HG02870 (cell line): ENCODE data around the gene EPS8.
"Not testable (repeated sequence)": the region's sequence is repeated elsewhere in the genome, so short reads cannot be mapped to it uniquely, and the experiment has no call there.

Experiments
- ATAC-seq: cut with Tn5 transposase; IDR thresholded peaks from one replicate; pipeline ENCODE4 v1.9.1; 2021; ENCODE audit warnings: mild to moderate bottlenecking, moderate library complexity; ENCODE audit not compliant: unreplicated experiment

EPS8 gene

DNA sequence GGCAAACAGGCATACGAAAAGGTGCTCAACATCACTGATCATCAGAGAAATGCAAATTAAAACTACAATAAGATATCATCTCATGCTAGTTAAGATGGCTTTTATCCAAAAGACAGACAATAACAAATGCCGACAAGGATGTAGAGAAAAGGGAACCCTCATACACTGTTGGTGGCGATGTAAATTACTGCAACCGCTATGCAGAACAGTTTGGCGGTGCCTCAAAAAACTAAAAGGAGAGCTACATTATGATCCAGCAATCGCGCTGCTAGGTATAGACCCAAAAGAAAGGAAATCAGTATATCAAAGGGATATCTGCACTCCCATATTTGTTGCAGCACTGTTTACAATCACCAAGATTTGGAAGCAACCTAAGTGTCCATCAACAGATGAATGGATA lies 27.0 kb downstream of the EPS8 start:
- not testable (repeated sequence) for ATAC-seq

DNA sequence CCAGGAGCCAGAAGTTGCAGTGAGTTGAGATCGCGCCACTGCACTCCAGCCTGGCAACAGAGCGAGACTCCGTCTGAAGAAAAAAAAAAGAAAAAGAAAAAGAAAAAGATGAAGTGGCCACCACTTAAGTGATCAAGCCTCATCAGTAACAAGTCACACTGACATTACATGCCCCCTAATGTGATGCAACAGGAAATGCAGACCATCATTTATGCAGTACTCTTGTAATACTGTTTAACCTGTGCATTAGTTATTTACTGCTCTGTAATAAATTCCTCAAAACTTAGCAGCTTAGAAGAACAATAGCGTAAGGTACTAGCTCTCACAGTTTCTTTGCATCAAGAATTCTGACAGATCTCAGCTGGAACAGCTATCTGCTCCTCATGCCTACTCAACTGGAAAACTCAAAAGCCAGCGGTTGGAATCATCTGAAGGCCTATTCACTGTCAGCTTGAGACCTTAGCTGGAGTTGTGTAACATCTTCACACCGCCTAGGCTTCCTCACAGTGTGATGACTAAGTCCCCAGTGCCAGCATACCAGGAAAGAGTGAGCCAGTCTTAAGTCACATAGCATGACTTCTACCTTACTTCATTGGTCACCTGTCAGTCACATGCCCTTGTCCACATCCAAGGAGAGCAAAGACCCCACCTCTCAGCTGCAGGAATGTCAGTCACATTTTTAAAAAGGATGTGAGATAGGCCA lies 31.5 kb downstream of the EPS8 start:
- no peak for ATAC-seq

DNA sequence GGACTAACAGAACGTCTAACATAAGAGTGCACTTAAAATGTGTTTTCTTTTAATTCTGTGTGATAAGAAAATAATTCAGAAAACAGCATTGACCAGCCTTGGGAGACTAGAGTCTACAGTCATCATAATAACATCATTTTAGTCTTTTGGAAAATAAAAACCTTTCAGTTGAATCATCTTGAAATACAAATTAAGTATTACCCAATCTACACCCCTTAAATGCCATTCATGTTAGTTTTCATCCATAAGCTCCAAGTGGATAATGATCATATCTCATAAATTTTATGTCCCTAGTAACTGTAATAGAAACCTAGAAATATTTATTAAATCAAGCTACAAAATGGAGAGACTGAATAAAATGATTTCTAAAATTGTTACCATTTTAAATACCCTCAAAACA lies 32.4 kb downstream of the EPS8 start:
- no peak for ATAC-seq

- no peak for ATAC-seq
Observed at GRCh38 chr12:15754233-15754632, 35.0 kb downstream of the EPS8 start.

GRCh38 chr12:15752785-15753184 lies 36.4 kb downstream of the EPS8 start:
- ATAC-seq: no peak

- no peak for ATAC-seq
Observed at GRCh38 chr12:15751741-15752140, 37.4 kb downstream of the EPS8 start.

DNA sequence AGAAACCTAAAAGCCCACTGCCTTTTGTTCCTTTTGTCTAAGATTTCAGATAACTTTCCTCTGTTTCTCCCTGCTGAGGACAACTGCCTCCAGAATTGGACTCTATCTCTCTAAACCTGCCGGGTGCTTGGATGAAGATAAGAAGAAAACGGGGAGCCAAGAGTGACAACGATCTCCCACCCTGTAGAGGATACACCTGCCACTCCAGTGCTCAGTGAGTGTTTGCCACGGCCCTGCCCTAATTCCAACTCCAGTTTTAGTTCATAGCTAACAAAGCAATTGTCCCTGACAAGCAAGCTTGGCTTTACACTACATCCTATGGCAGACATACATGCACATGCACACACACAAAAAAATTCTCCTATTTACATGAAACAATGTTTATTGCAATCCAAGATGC lies 39.3 kb downstream of the EPS8 start:
- ATAC-seq: no peak

DNA sequence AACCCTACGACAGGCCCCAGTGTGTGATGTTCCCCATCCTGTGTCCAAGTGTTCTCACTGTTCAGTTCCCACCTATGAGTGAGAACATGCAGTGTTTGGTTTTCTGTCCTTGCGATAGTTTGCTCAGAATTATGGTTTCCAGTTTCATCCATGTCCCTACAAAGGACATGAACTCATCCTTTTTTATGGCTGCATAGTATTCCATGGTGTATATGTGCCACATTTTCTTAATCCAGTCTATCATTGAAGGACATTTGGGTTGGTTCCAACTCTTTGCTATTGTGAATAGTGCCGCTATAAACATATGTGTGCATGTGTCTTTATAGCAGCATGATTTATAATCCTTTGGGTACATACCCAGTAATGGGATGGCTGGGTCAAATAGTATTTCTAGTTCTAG lies 47.3 kb downstream of the EPS8 start:
- ATAC-seq: not testable (repeated sequence)

DNA sequence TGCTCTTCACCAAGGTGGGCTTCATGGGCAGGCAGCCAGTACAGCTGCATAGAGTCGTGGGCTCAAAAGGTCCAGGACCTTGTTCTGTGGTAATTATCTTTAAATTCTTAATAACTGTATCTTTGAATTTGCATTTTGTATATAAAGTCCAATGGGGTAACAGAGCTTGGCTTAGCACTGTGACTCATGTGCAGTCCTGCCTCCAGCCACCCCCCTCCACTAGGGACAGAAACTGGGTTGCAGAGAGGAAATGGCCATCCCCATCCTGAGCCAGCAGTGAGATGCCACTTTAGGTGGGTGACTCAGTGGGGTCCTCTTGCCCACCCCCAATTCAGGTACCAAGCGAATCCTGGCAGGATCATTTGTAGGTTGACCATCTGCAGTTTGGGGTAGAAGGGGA lies 48.1 kb downstream of the EPS8 start:
- ATAC-seq: no peak

DNA sequence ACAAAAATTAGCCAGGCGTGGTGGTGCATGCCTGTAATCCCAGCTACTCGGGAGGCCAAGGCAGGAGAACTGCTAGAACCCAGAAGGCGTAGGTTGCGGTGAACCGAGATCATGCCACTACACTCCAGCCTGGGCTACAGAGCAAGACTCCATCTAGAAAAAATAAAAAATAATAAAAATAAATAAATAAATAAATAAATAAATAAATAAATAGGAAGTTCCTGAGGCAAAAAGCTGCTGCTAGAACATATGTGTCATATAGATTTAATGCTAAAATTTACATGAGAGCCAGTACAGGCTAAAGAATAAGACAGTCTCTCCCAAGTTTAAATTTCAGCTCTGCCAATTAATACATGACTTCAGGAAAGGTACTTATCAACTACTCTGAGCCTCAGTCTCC lies 48.8 kb downstream of the EPS8 start:
- not testable (repeated sequence) for ATAC-seq

DNA sequence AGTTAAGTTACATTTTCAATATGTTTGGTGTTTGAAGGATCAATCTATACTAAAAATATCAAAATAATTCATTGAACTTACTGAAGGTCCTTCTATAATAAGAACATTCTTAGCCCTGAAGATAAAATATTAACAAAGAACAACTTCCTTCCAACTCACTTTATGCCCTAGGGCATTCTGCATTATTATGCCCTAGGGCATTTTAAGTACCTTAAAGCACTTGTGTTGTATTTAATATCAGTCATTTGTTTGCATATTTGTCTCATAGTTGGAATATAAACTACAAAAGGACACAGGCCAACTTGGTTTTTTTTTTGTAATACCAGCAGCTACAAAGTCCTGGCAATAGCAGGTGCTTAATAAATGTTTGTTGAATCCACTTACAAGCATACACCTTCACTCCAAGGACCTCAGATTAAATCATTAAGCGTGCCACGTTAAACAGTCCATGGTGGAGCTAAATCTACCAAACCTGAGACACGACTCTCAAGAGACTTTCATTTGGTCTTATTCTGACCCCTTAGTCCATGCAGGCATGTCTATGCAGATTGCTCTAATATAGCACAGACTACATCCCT lies 50.7 kb downstream of the EPS8 start:
- no peak for ATAC-seq

GRCh38 chr12:15735837-15736615 lies 53.2 kb downstream of the EPS8 start:
- no peak for ATAC-seq

DNA sequence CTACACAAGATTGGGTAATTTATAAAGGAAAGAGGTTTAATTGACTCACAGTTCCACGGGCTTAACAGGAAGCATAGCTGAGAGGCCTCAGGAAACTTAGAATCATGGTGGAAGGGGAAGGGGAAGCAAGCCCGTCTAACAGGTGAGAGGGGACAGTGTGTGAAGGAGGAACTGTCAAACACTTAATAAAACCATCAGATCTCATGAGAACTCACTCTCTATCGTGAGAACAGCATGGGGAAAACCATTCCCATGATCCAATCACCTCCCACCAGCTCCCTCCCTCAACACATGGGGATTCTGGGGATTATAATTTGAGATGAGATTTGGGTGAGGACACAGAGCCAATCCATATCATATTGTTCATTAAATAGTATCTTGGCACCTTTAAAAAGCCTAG lies 56.1 kb downstream of the EPS8 start:
- ATAC-seq: no peak

DNA sequence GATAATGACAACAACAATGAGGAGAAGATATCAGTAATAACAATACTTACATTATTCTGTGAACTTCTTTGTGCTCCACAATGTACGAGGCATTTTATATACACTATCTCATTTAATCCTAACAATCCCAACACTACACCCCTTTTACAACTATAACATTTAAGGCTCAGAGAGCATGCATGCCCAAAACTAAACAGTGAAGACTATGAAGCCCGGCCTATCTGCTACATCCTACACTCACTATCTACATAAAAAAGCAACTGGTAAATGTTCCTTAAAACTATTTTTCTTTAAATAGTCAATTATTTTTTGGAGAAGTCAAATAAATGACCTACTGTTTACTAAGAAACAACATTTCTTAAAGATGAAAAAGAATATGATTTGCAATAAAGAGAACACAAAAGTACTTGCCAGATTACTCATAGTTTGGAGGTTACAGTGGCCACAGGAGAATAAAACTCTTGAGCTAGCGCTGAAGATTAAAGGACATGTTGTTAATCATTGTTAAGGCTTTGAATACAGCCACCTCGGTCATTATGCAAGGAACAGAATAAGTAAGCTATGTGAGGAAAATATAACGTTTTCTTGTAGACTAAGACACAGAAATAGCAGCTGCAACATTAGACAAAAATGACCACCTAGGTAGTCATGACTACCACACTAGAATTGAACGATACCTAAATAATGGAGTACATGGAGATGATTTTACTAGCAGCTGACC lies 56.7 kb downstream of the EPS8 start:
- no peak for ATAC-seq

GRCh38 chr12:15731940-15732339 lies 57.2 kb downstream of the EPS8 start:
- ATAC-seq: no peak

DNA sequence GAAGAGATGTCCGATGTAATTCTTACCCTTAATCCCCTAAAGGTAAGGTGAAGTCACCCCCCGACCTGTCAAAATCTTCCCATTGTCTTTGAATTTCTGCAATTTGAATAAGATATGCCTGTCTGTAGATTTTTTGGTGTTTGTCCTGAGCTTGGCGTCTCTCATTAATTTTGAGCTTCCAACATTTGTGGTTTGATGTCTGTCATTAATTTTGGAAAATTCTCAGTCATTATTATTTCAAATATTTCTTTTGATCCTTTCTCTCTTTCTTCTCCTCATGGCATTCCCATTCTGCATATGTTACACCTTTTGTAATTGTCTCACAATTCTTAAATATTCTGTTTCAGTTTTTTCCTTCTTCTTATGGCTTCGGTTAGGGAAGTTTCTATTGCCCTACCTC lies 60.1 kb downstream of the EPS8 start:
- no peak for ATAC-seq

DNA sequence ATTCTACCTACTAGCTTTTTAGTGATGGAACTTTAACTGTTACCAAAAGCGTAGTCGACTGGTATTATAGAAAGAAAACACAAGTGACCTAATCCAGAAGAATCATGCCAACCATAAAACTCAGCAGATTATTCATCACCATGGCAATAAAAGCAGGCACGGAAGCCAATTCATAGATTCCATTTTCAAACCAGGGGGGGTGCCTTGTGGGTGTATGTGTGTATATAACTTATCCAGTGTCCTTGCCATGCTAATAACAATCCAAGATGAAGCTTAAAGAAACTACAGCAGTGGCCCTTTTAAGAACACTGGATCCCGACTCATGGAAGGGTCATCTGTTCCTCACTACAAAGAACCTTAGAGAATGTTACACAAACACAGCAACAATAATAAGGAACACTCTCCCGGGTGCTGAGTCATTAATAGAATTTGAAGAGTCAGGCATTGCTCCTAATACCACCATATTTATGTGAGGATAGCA lies 61.0 kb downstream of the EPS8 start:
- ATAC-seq: no peak

- no peak for ATAC-seq
Observed at GRCh38 chr12:15726878-15727150, 62.4 kb downstream of the EPS8 start.

GRCh38 chr12:15726027-15726877 lies 62.9 kb downstream of the EPS8 start:
- ATAC-seq: no peak

DNA sequence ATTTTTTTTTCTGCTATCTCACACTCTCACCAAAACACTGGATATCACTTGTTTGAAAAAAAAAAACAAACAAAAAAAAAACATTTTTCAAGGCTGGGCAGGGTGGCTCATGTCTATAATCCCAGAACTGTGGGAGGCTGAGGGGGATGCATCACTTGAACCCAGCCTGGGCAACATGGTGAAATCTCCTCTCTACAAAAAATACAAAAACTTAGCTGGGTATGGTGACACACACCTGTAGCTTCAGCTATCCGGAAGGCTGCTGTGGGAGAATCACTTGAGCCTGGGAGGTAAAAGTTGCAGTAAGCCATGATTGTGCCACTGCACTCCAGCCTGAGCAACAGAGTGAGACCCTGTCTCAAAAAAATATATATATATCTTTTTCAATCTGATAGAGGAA lies 66.2 kb downstream of the EPS8 start:
- no peak for ATAC-seq
